ENCODE data around the gene NTNG2. TPM values are rescaled to one million over a fixed set of nuclear protein-coding genes. Genes with fewer than 3 reads are reported as not detected.
A peak's percentile ranks its signal among the peaks of the same experiment; 100 is the strongest.

Gene NTNG2
- total and polyA plus RNA-seq, 7 donors: 0.01 to 1.3 (median 0.20) TPM

- no peak for TF ChIP-seq CTCF (IDR thresholded peaks at IDR 0.05)
- intact Hi-C loops (cut with DNase I): no loop called here
- DNase-seq: peak in 1 of 2 donors; percentile 43
- H3K4me3 ChIP-seq: no peak overlapping the region
- H3K36me3 ChIP-seq (ENCODE audit: insufficient read depth in 1 of 2, low read depth in 1 of 2): no peaks in the 10 kb centered on the region
- no peaks in the 10 kb centered on the region for H3K4me1 ChIP-seq
- WGBS, 3 donors: 86 to 89% (median 89%) methylated on average over 17 to 19 of the region's 19 CpGs
- no peak overlapping the region for H3K27ac ChIP-seq
- peaks cover 0 to 81% (median 16%) of the 10 kb centered on the region in 3 donors for H3K27me3 ChIP-seq (ENCODE audit: insufficient read depth in 3 of 3, low read length in 2 of 3)
- no peak for ATAC-seq
- no peaks in the 10 kb centered on the region for H3K9me3 ChIP-seq
Measured at GRCh38 chr9:132243156-132244074, 81.6 kb downstream of the NTNG2 start.

GRCh38 chr9:132244582-132245455 lies 83.0 kb downstream of the NTNG2 start:
- intact Hi-C loops (cut with DNase I): no loop called here
- peaks cover 0 to 76% (median 16%) of the 10 kb centered on the region in 3 donors for H3K27me3 ChIP-seq (ENCODE audit: insufficient read depth in 3 of 3, low read length in 2 of 3)
- H3K4me1 ChIP-seq: no peaks in the 10 kb centered on the region
- no peak overlapping the region for H3K4me3 ChIP-seq
- no peaks in the 10 kb centered on the region for H3K9me3 ChIP-seq
- no peak for TF ChIP-seq CTCF (IDR thresholded peaks at IDR 0.05)
- 52 to 56% (median 53%) methylated on average over 19 of the region's 19 CpGs for WGBS, 3 donors
- no peak overlapping the region for H3K27ac ChIP-seq
- H3K36me3 ChIP-seq (ENCODE audit: insufficient read depth in 1 of 2, low read depth in 1 of 2): no peaks in the 10 kb centered on the region
- ATAC-seq: no peak
- DNase-seq: peak in 1 of 2 donors; percentile 53

GRCh38 chr9:132245465-132245864 lies 83.6 kb downstream of the NTNG2 start:
- intact Hi-C loops (cut with DNase I): no loop called here

GRCh38 chr9:132247942-132248341 lies 86.1 kb downstream of the NTNG2 start:
- no peak for ATAC-seq
- intact Hi-C loops (cut with DNase I): no loop called here
- no peaks in the 10 kb centered on the region for H3K36me3 ChIP-seq (ENCODE audit: insufficient read depth in 1 of 2, low read depth in 1 of 2)
- H3K4me1 ChIP-seq: no peaks in the 10 kb centered on the region
- H3K4me3 ChIP-seq: no peak overlapping the region
- WGBS, 3 donors: 73 to 89% (median 79%) methylated on average over 7 to 8 of the region's 8 CpGs
- DNase-seq: peak in 1 of 2 donors; percentile 29
- TF ChIP-seq CTCF (IDR thresholded peaks at IDR 0.05): no peak
- no peaks in the 10 kb centered on the region for H3K9me3 ChIP-seq
- H3K27me3 ChIP-seq (ENCODE audit: insufficient read depth in 3 of 3, low read length in 2 of 3): peaks cover 0 to 54% (median 13%) of the 10 kb centered on the region in 3 donors
- no peak overlapping the region for H3K27ac ChIP-seq

More at GRCh38 chr9:132245465-132245864, 83.6 kb downstream of the NTNG2 start:
- ATAC-seq (no peak), DNase-seq (no peak)
- no peaks in the 10 kb centered on the region for H3K36me3 ChIP-seq (ENCODE audit: insufficient read depth in 1 of 2, low read depth in 1 of 2)
- peaks cover 0 to 70% (median 16%) of the 10 kb centered on the region in 3 donors for H3K27me3 ChIP-seq (ENCODE audit: insufficient read depth in 3 of 3, low read length in 2 of 3)
- no peak for TF ChIP-seq CTCF (IDR thresholded peaks at IDR 0.05)
- H3K27ac ChIP-seq: no peak overlapping the region
- H3K4me3 ChIP-seq: no peak overlapping the region
- 73 to 80% (median 77%) methylated on average over 9 of the region's 9 CpGs for WGBS, 3 donors
- H3K9me3 ChIP-seq: no peaks in the 10 kb centered on the region
- no peaks in the 10 kb centered on the region for H3K4me1 ChIP-seq

Measured in psoas muscle (tissue), 8 donors.